ENCODE results near the gene DNAJC13. TPM values are rescaled to one million over a fixed set of nuclear protein-coding genes. Genes with fewer than 3 reads are reported as not detected.

Gene DNAJC13
- total and polyA plus RNA-seq, 7 donors: 9.0 to 55.9 (median 33.2) TPM

GRCh38 chr3:132421832-132422231, 4.5 kb downstream of the DNAJC13 start:
- no peak for TF ChIP-seq CTCF (IDR thresholded peaks at IDR 0.05)
- TF ChIP-seq POLR2A (IDR thresholded peaks at IDR 0.05): no peak
- TF ChIP-seq POLR2AphosphoS5 (IDR thresholded peaks at IDR 0.05): no peak
- no peak for TF ChIP-seq EP300 (IDR thresholded peaks at IDR 0.05)
- Histone ChIP-seq H3K4me1 (peaks cover 0 to 40% (median 20%) of the 10 kb centered on the region in 4 donors), H3K27ac (no peak overlapping the region), H3K4me3 (no peak overlapping the region), H3K9me3 (no peaks in the 10 kb centered on the region), H3K27me3 (no peaks in the 10 kb centered on the region), H3K36me3 (peaks cover 0 to 3% (median 0%) of the 10 kb centered on the region in 4 donors)
- no peak for DNase-seq
- intact Hi-C loops (cut with DNase I): no loop called here
- 92% methylated on average over 4 of the region's 4 CpGs for WGBS, 2 donors

- no peaks in the 10 kb centered on the region for H3K9me3 ChIP-seq
- H3K27me3 ChIP-seq: no peaks in the 10 kb centered on the region
- no peak for TF ChIP-seq POLR2A (IDR thresholded peaks at IDR 0.05)
- no peak for TF ChIP-seq CTCF (IDR thresholded peaks at IDR 0.05)
- TF ChIP-seq POLR2AphosphoS5 (IDR thresholded peaks at IDR 0.05): no peak
- TF ChIP-seq EP300 (IDR thresholded peaks at IDR 0.05): no peak
- peaks cover 0 to 40% (median 20%) of the 10 kb centered on the region in 4 donors for H3K4me1 ChIP-seq
- no peak overlapping the region for H3K27ac ChIP-seq
- intact Hi-C loops (cut with DNase I): no loop called here
- WGBS, 2 donors: 23 to 70% methylated on average over 1 of the region's 1 CpG
- H3K4me3 ChIP-seq: no peak overlapping the region
- no peak for DNase-seq
- peaks cover 0 to 3% (median 0%) of the 10 kb centered on the region in 4 donors for H3K36me3 ChIP-seq
Observed at GRCh38 chr3:132422531-132422930, 5.2 kb downstream of the DNAJC13 start.

GRCh38 chr3:132432639-132433038, 15.3 kb downstream of the DNAJC13 start:
- Histone ChIP-seq H3K9me3 (no peaks in the 10 kb centered on the region), H3K4me3 (no peak overlapping the region), H3K36me3 (peaks cover 0 to 12% (median 0%) of the 10 kb centered on the region in 4 donors), H3K4me1 (peaks cover 0 to 13% (median 7%) of the 10 kb centered on the region in 4 donors), H3K27ac (no peak overlapping the region), H3K27me3 (no peaks in the 10 kb centered on the region)
- intact Hi-C loops (cut with DNase I): no loop called here
- TF ChIP-seq EP300 (IDR thresholded peaks at IDR 0.05) (no peak), POLR2A (IDR thresholded peaks at IDR 0.05) (no peak), CTCF (IDR thresholded peaks at IDR 0.05) (no peak), POLR2AphosphoS5 (IDR thresholded peaks at IDR 0.05) (no peak)
- DNase-seq: no peak
- 41 to 45% methylated on average over 2 of the region's 2 CpGs for WGBS, 2 donors

- intact Hi-C loops (cut with DNase I): no loop called here
- Histone ChIP-seq H3K36me3 (peaks cover 0 to 12% (median 0%) of the 10 kb centered on the region in 4 donors), H3K4me1 (peaks cover 0 to 13% (median 7%) of the 10 kb centered on the region in 4 donors), H3K4me3 (no peak overlapping the region), H3K9me3 (no peaks in the 10 kb centered on the region), H3K27ac (no peak overlapping the region), H3K27me3 (no peaks in the 10 kb centered on the region)
- TF ChIP-seq CTCF (IDR thresholded peaks at IDR 0.05) (no peak), EP300 (IDR thresholded peaks at IDR 0.05) (no peak), POLR2AphosphoS5 (IDR thresholded peaks at IDR 0.05) (no peak), POLR2A (IDR thresholded peaks at IDR 0.05) (no peak)
- no peak for DNase-seq
- 90 to 94% methylated on average over 3 of the region's 3 CpGs for WGBS, 2 donors
Observed at GRCh38 chr3:132433121-132433520, 15.8 kb downstream of the DNAJC13 start.

Measured in sigmoid colon (tissue), 7 donors.